Large intestine (tissue), 3 donors: ENCODE data around the gene DUS2. TPM values are rescaled to one million over a fixed set of nuclear protein-coding genes. Genes with fewer than 3 reads are reported as not detected.

Experiments
- DNase-seq, 2 donors: peaks; one replicate each; pipeline versions ENCODE4 v3.0.0 to v3.0.0-alpha.2; 2013
- H3K27ac ChIP-seq: one replicate; pipeline ENCODE4 v1.5.1; 2013; ENCODE audit warnings: low read length
- H3K27me3 ChIP-seq: 2 replicates; pipeline ENCODE4 v1.6.1; 2013; ENCODE audit warnings: low read length; ENCODE audit not compliant: control insufficient read depth, insufficient read depth
- H3K36me3 ChIP-seq: 2 replicates; pipeline ENCODE4 v1.6.1; 2013; ENCODE audit warnings: low read length; ENCODE audit not compliant: control insufficient read depth, insufficient read depth
- H3K4me1 ChIP-seq: one replicate; pipeline ENCODE4 v1.6.1; 2013; ENCODE audit warnings: low read length; ENCODE audit not compliant: control insufficient read depth, insufficient read depth
- H3K4me3 ChIP-seq: one replicate; pipeline ENCODE4 v1.5.1; 2013; ENCODE audit warnings: low read length
- H3K9me3 ChIP-seq: one replicate; pipeline ENCODE4 v1.6.1; 2013; ENCODE audit warnings: mild to moderate bottlenecking, low read depth, low read length, moderate library complexity; ENCODE audit not compliant: control insufficient read depth
- WGBS: methylation state at CpG from one replicate; pipeline ENCODE4 v1.1.5; 2013; ENCODE audit warnings: low lambda C conversion rate; ENCODE audit not compliant: insufficient coverage; 5-methylcytosine and 5-hydroxymethylcytosine counted together
- polyA plus RNA-seq: library from polyadenylated mRNA; unstranded; fragments of 120-200 nt; gene quantifications from one replicate; pipeline ENCODE4 v1.2.1, GENCODE V29; 2013

The DUS2 gene
- polyA plus RNA-seq, 1 donor = 12.2 TPM

DNA sequence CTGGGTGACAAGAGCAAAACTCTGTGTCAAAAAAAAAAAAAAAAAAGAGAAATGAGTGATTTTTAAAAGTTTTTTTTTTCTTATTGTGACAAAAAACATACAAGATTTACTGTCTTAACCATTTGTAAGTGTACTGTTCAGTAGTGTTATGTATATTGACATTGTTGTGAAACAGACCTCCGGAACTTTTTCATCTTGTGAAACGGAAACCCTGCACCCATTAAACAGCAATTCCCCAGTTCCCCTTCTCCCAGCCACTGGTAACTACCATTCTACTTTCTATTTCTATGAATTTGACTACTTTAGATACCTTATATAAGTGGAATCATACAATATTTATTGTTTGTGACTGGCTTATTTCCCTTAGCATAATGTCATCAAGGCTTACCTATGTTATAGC, 18.7 kb downstream of the DUS2 start:
- Histone ChIP-seq H3K9me3 (no peaks in the 10 kb centered on the region), H3K4me3 (no peak overlapping the region), H3K27me3 (no peaks in the 10 kb centered on the region), H3K36me3 (peaks cover 10% of the 10 kb centered on the region), H3K27ac (no peak overlapping the region), H3K4me1 (no peaks in the 10 kb centered on the region)
- no CpG with 5 or more reads among the region's 2 CpGs for WGBS
- no peak for DNase-seq

DNA sequence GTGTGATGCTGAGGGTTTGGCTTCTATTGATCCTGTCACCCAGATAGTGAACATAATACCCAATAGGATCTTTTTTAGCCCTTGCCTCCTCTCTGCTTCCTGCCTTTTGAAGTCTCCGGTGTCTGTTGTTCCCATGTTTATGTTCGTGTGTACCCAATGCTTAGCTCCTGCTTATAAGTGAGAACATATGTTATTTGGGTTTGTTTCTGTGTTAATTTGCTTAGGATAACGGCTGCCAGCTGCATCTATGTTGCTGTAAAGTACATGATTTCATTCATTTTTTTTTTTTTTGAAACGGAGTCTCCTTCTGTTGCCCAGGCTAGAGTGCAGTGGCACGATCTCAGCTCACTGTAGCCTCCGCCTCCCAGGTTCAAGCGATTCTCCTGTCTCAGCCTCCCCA, 23.0 kb downstream of the DUS2 start:
- 80% methylated on average over 1 of the region's 7 CpGs for WGBS
- Histone ChIP-seq H3K27me3 (no peaks in the 10 kb centered on the region), H3K36me3 (peaks cover 23% of the 10 kb centered on the region)

DNA sequence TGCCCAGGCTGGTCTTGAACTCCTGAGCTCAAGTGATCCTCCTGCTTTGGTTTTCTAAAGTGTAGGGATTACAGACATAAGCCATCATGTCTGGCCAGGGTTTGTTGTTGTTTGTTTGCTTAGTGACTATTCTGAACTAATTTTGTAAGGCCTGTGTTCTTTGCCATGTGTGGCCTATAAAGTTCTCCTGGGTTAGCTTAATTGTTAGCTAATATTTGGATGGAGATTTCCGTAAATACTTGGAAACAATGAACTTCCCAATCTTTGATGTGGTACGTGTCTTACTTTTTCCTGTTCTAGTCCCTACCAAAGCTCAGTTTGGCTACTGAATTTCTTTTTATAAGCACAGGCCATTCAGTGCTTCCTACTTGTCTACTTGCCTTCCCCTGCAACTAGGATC, 24.9 kb downstream of the DUS2 start:
- 90% methylated on average over 2 of the region's 2 CpGs for WGBS
- no peaks in the 10 kb centered on the region for H3K9me3 ChIP-seq
- no peak for DNase-seq
- no peaks in the 10 kb centered on the region for H3K27me3 ChIP-seq
- no peak overlapping the region for H3K4me3 ChIP-seq
- H3K27ac ChIP-seq = no peak overlapping the region
- H3K4me1 ChIP-seq = no peaks in the 10 kb centered on the region
- peaks cover 30% of the 10 kb centered on the region for H3K36me3 ChIP-seq

More for the DNA sequence above, 23.0 kb downstream of the DUS2 start:
- H3K9me3 ChIP-seq = no peaks in the 10 kb centered on the region
- H3K4me3 ChIP-seq = no peak overlapping the region
- H3K27ac ChIP-seq = no peak overlapping the region
- no peak for DNase-seq
- H3K4me1 ChIP-seq = no peaks in the 10 kb centered on the region

DNA sequence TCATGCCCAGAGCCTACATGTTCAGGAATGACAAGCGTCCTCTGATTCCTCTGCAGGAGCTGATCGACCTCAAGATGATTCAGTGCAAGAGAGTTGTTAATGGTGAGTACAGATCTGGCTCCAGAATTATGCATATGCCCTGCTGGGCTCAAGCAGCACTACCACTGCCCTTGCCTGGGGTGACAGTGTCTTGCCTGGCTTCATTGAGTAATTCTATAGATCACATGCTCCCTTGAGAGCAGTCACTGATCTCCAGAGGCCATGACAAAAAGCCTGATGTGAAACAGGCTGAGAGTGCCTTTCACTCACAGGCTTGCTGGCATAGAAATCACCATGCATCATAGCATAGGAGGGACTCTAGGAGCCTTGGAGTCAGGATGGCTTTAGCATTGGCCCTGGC, 26.4 kb downstream of the DUS2 start:
- WGBS = no CpG with 5 or more reads among the region's 2 CpGs
- H3K4me3 ChIP-seq = no peak overlapping the region
- DNase-seq = no peak
- H3K36me3 ChIP-seq = peaks cover 33% of the 10 kb centered on the region
- H3K27me3 ChIP-seq = no peaks in the 10 kb centered on the region
- no peaks in the 10 kb centered on the region for H3K9me3 ChIP-seq
- H3K4me1 ChIP-seq = no peaks in the 10 kb centered on the region
- H3K27ac ChIP-seq = no peak overlapping the region

DNA sequence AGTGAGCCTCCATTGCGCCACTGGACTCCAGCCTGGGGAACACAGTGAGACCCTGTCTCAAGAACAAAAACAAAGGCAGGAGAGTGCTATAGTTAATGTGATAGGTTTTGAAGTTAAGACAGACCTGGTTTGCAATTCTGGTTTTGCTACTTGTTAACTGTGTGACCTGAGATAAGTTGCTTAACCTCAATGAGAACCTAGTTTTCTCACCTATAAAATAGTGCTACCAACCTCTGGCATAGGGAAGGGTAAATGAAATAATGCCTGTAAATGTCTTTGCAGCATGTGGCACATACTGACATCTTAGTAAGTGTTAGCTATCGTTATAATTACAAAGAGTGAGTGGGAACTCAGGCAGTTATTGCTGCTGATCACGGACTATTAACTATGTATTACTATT, 32.3 kb downstream of the DUS2 start:
- DNase-seq = no peak
- Histone ChIP-seq H3K27me3 (no peaks in the 10 kb centered on the region), H3K36me3 (peaks cover 21% of the 10 kb centered on the region), H3K4me1 (no peaks in the 10 kb centered on the region), H3K9me3 (no peaks in the 10 kb centered on the region), H3K4me3 (no peak overlapping the region), H3K27ac (no peak overlapping the region)
- whole genome bisulfite sequencing = no CpG with 5 or more reads among the region's 3 CpGs

DNA sequence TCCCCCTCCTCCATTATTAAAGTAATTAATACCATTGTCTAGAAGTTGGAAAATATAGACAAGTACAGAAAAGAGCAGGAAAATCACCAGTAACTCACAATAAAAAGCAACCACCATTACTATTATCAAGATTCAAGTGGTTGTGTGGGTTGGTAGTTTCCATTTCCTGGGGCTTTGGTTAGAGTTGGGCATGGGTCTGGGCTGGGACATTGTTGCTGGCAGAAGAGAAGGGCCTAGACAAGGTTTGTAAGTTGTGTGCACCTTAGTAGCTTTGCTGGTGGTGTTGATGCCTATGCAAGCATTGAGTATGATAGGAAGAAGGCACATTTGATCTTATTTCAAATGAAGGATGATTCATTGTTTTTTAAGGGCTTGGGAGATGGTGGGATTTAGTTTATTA, 36.7 kb downstream of the DUS2 start:
- H3K27me3 ChIP-seq = no peaks in the 10 kb centered on the region
- no peaks in the 10 kb centered on the region for H3K9me3 ChIP-seq
- H3K4me3 ChIP-seq = no peak overlapping the region
- H3K27ac ChIP-seq = no peak overlapping the region
- peaks cover 25% of the 10 kb centered on the region for H3K36me3 ChIP-seq
- DNase-seq = no peak
- H3K4me1 ChIP-seq = no peaks in the 10 kb centered on the region

DNA sequence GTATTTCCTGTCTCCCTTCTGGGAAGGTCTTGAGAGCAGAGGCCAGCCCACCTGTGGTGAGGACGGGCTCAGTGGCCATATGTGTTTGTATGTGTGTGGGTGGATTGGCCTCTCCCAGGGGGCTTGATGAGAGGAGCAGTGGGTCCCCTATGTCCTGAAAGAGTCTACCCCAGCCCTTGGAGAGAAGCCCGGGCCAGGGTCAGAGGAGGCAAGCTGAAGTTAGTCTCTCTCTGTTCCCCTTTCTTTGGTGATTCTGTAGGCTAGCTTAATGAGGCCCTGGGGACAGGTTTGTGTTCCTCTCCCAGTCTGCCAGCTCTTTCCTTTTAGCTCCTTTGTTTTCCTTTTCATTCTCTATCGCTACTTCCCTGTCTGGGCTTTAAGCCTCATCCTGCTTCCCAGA, 38.3 kb downstream of the DUS2 start:
- Histone ChIP-seq H3K4me3 (no peak overlapping the region), H3K27ac (no peak overlapping the region), H3K36me3 (peaks cover 31% of the 10 kb centered on the region), H3K4me1 (no peaks in the 10 kb centered on the region), H3K9me3 (no peaks in the 10 kb centered on the region), H3K27me3 (no peaks in the 10 kb centered on the region)
- 100% methylated on average over 1 of the region's 3 CpGs for WGBS
- no peak for DNase-seq

DNA sequence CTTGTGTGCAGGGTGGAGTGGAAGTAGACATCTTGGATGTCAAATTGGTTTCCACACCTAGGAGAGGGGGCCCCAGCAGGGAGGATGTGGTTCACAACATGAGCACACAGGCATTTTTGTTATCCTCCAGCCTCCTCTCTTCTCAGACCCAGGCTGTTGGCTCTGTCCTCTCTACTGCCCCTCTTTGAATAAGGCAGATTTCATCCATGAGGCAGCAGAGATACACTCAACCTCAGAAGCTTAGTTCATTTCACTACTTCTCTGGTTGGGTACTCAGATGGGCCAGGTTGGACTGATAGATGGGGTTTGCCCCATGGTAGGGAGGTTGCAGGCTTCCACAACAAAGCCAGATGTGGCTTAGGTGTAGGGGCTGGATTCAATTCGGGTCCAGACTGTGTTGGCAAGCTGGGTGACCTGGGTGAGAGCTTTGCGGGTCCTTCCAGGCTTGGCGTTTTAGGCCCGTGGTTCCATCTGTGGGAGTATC, 39.9 kb downstream of the DUS2 start:
- no peaks in the 10 kb centered on the region for H3K9me3 ChIP-seq
- no peak overlapping the region for H3K27ac ChIP-seq
- WGBS = no CpG with 5 or more reads among the region's 4 CpGs
- H3K4me3 ChIP-seq = no peak overlapping the region
- no peaks in the 10 kb centered on the region for H3K4me1 ChIP-seq
- H3K36me3 ChIP-seq = peaks cover 34% of the 10 kb centered on the region
- no peak for DNase-seq
- H3K27me3 ChIP-seq = no peaks in the 10 kb centered on the region

DNA sequence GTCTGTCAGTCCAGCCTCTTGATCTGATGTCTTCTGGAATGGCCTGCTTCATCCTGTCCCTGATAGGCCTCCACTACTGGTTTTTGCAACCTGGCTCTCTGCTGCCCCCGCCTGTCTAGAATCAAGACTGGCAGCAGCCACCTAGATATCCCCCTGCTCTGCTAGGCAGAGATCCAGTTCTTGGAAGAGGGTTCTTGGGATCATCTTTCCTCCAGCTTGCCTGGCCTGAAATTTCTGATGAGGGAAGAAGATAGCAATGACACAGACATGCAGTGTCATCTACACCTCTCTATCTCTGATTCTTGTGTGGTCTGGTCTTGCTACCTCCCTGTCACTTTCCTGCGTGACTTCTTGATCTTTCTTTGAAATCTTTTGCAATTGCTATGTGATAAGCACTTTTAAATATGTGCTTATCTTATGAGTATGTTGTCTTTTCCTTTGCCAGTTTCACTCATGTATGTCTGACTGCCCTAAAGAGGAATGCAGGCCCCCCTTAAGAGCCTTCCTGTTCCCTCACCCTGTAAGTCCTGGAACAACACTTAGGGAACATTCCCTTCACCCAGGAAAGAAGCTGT, 41.8 kb downstream of the DUS2 start:
- no peak overlapping the region for H3K27ac ChIP-seq
- H3K27me3 ChIP-seq = no peaks in the 10 kb centered on the region
- H3K4me3 ChIP-seq = no peak overlapping the region
- DNase-seq = peak in 1 of 2 donors; percentile 49
- WGBS = 80% methylated on average over 1 of the region's 2 CpGs
- H3K36me3 ChIP-seq = peaks cover 40% of the 10 kb centered on the region
- H3K9me3 ChIP-seq = no peaks in the 10 kb centered on the region
- no peaks in the 10 kb centered on the region for H3K4me1 ChIP-seq

DNA sequence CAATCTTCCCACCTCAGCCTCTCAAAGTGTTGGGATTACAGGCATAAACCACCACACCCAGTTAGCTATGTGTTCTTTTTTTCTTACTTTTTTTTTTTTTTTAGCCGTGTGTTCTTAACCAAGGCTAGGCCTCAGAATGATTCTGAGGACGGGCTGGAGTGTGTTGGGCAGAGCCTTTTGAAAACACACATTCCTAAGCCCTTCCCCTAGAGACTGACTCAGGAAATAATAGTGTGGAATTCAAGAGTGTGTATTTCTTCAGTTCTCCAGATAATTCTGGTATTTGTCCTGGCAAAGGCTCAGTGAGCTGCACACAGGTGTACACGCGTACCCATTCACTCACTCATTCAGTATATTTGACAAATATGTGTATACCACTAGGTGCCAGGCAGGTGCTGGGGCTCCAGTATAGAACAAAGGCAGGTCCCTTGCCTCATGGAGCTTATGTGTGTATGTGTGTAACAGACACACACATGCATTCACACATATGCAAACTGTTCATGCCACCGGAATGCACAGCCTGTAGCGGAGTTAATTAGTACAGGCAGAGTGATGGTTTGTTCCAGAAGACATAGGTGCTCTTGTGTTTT, 42.7 kb downstream of the DUS2 start:
- H3K36me3 ChIP-seq = peaks cover 48% of the 10 kb centered on the region
- no peaks in the 10 kb centered on the region for H3K27me3 ChIP-seq
- no peak overlapping the region for H3K4me3 ChIP-seq
- no peak for DNase-seq
- WGBS = 40% methylated on average over 1 of the region's 6 CpGs
- H3K9me3 ChIP-seq = no peaks in the 10 kb centered on the region
- no peaks in the 10 kb centered on the region for H3K4me1 ChIP-seq
- no peak overlapping the region for H3K27ac ChIP-seq

DNA sequence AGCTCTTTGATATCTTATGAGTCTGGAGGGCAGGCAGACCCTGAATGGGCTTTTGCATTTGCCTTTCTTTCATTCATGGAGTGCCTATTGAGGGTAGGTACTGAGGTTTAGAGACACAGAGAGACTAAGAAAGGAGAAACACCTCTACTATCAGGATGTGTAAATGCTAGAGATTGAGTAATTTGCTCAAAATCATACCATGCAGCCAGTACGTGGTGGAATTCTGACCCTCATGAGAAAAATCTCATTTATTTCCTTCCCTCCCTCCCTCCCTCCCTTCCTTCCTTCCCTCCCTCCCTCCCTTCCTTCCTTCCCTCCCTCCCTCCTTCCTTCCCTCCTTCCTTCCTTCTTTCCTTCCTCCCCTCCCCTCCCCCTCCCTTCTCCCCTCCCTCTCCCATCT, 43.7 kb downstream of the DUS2 start:
- Histone ChIP-seq H3K27me3 (no peaks in the 10 kb centered on the region), H3K36me3 (peaks cover 49% of the 10 kb centered on the region), H3K4me1 (no peaks in the 10 kb centered on the region), H3K4me3 (no peak overlapping the region), H3K9me3 (no peaks in the 10 kb centered on the region), H3K27ac (no peak overlapping the region)
- WGBS = no CpG with 5 or more reads among the region's 1 CpG
- DNase-seq = no peak
